Keratinocyte (primary cell): ENCODE measurements around the gene BAIAP2L2. TPM values are rescaled to one million over a fixed set of nuclear protein-coding genes. Genes with fewer than 3 reads are reported as not detected.

ENCODE experiments used
- DNase-seq: peaks from one replicate; pipeline ENCODE4 v3.0.0-alpha.2; 2011; ENCODE audit warnings: low read depth, missing footprints, low spot score
- FAIRE-seq: peaks from 2 replicates; lab custom pipeline; 2011; peaks lifted over from hg19 to GRCh38; lab: Jason Lieb, UNC
- H2AFZ ChIP-seq: 2 replicates; pipeline ENCODE4 v1.6.0; 2012; ENCODE audit warnings: low read length, control low read depth, inconsistent platforms; ENCODE audit not compliant: control insufficient read depth
- H3K27ac ChIP-seq: 2 replicates; pipeline ENCODE4 v1.5.1; 2011; ENCODE audit warnings: low read length; ENCODE audit not compliant: control insufficient read depth, insufficient read depth
- H3K27me3 ChIP-seq: 3 replicates; pipeline ENCODE4 v1.6.0; 2011; ENCODE audit warnings: low read length; ENCODE audit not compliant: control insufficient read depth, insufficient read depth; ENCODE audit errors: extremely low read depth
- H3K36me3 ChIP-seq, 2 experiments: 2 replicates in 1 of 2; 3 replicates in 1 of 2; pipeline ENCODE4 v1.5.1; 2011; ENCODE audit warnings: low read length in 2 of 2, mild to moderate bottlenecking in 1 of 2; ENCODE audit not compliant: control insufficient read depth in 2 of 2, insufficient read depth in 2 of 2; ENCODE audit errors: extremely low read depth in 1 of 2
- H3K4me1 ChIP-seq: 3 replicates; pipeline ENCODE4 v1.5.1; 2011; ENCODE audit warnings: low read length; ENCODE audit not compliant: control insufficient read depth, insufficient read depth; ENCODE audit errors: extremely low read depth
- H3K4me2 ChIP-seq: 3 replicates; pipeline ENCODE4 v1.6.0; 2011; ENCODE audit warnings: low read depth, low read length; ENCODE audit not compliant: control insufficient read depth, insufficient read depth; ENCODE audit errors: extremely low read depth
- H3K4me3 ChIP-seq, 3 experiments: fragments of 200-600 bp in 1 of 3; sonication (generic) in 1 of 3; 2 replicates in 2 of 3; 3 replicates in 1 of 3; pipeline ENCODE4 v1.5.1; 2011 to 2016; ENCODE audit warnings: low read length in 3 of 3, mild to moderate bottlenecking in 3 of 3, control low read depth in 2 of 3, inconsistent platforms in 1 of 3, low read depth in 1 of 3, mixed read lengths in 1 of 3, mixed run types in 1 of 3, moderate library complexity in 1 of 3; ENCODE audit not compliant: control insufficient read depth in 2 of 3, insufficient read depth in 2 of 3; ENCODE audit errors: extremely low read depth in 1 of 3
- H3K79me2 ChIP-seq: 2 replicates; pipeline ENCODE4 v1.6.0; 2012; ENCODE audit warnings: low read length; ENCODE audit not compliant: control insufficient read depth, insufficient read depth
- H3K9ac ChIP-seq: 3 replicates; pipeline ENCODE4 v1.6.0; 2011; ENCODE audit warnings: low read length; ENCODE audit not compliant: control insufficient read depth, insufficient read depth; ENCODE audit errors: extremely low read depth
- H3K9me1 ChIP-seq: 3 replicates; pipeline ENCODE4 v1.6.0; 2011; ENCODE audit warnings: low read length; ENCODE audit not compliant: control insufficient read depth, insufficient read depth; ENCODE audit errors: extremely low read depth
- H3K9me3 ChIP-seq: 2 replicates; pipeline ENCODE4 v1.5.1; 2012; ENCODE audit warnings: low read depth, low read length; ENCODE audit not compliant: control insufficient read depth
- H4K20me1 ChIP-seq: 3 replicates; pipeline ENCODE4 v1.6.0; 2011; ENCODE audit warnings: low read length; ENCODE audit not compliant: control insufficient read depth, insufficient read depth; ENCODE audit errors: extremely low read depth
- EZH2 ChIP-seq: IDR thresholded peaks from one replicate; pipeline ENCODE4 v1.6.1; 2012; ENCODE audit warnings: inconsistent platforms, mild to moderate bottlenecking, low read length, moderate library complexity
- dilution Hi-C: fragments of 300-500 bp; cut with MboI; formaldehyde crosslinking; loops from one replicate; pipeline ENCODE4 v1.7.0; 2020; ENCODE audit warnings: low sequenced_read_pairs; ENCODE audit not compliant: extremely low pct_ligation_motif_present
- polyA plus RNA-seq, 5 experiments: library from polyadenylated mRNA; depleted of rRNA in 3 of 5; stranded (reverse) in 3 of 5; stranded (forward) in 1 of 5; unstranded in 1 of 5; fragments of >200 nt; gene quantifications; 1 replicate in 1 of 5; 2 replicates in 3 of 5; 3 replicates in 1 of 5; pipeline versions ENCODE4 v1.2.1 to v1.2.3, GENCODE V29; 2011 to 2012; ENCODE audit warnings: missing spikeins in 2 of 5, low read depth in 1 of 5, low replicate concordance in 1 of 5
- TF ChIP-seq, protein P1 (sequence below), 3 experiments: IDR thresholded peaks in 1 of 3; conservative IDR thresholded peaks in 1 of 3; optimal IDR thresholded peaks in 1 of 3; 2 replicates in 2 of 3; 3 replicates in 1 of 3; pipeline versions ENCODE3 to v1.5.1; 2011; ENCODE audit warnings: low read length in 3 of 3, mild to moderate bottlenecking in 3 of 3, moderate library complexity in 2 of 3, control low read depth in 1 of 3, inconsistent platforms in 1 of 3; ENCODE audit not compliant: insufficient read depth in 2 of 3; ENCODE audit errors: extremely low read depth in 1 of 3

BAIAP2L2 gene
- polyA plus RNA-seq, 1 donor (not counting 4 experiments of a cell fraction or from before 2014, with no cell fraction given), result 2.3 TPM

DNA sequence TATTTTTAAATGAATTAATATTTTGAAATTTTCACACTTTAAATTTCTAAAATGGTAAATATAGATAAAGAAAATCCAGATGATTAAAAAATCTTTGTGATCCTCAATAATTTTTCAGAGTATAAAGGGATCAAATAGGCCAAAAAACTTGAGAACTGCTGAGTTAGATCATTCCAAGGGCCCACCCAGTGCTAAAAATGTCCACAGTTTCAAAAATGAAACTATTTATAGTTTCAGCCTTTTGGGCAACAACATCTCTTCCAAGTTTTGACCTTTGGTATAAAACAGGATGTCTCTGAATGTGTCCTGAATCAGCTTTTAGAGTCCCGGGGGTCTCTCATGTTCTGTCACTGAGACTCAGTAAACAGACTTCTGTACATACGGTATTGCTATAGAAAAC, 20.9 kb upstream of the BAIAP2L2 start:
- no peaks in the 10 kb centered on the region for H4K20me1 ChIP-seq
- H3K4me3 ChIP-seq, result no peak overlapping the region
- dilution Hi-C loops, result no loop called here
- no peak overlapping the region for H3K4me2 ChIP-seq
- no peak overlapping the region for H3K27ac ChIP-seq
- TF ChIP-seq, protein P1, sequence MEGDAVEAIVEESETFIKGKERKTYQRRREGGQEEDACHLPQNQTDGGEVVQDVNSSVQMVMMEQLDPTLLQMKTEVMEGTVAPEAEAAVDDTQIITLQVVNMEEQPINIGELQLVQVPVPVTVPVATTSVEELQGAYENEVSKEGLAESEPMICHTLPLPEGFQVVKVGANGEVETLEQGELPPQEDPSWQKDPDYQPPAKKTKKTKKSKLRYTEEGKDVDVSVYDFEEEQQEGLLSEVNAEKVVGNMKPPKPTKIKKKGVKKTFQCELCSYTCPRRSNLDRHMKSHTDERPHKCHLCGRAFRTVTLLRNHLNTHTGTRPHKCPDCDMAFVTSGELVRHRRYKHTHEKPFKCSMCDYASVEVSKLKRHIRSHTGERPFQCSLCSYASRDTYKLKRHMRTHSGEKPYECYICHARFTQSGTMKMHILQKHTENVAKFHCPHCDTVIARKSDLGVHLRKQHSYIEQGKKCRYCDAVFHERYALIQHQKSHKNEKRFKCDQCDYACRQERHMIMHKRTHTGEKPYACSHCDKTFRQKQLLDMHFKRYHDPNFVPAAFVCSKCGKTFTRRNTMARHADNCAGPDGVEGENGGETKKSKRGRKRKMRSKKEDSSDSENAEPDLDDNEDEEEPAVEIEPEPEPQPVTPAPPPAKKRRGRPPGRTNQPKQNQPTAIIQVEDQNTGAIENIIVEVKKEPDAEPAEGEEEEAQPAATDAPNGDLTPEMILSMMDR (optimal IDR thresholded peaks at IDR 0.05 in 1 of 3, IDR thresholded peaks at IDR 0.05 in 1 of 3, conservative IDR thresholded peaks at IDR 0.05 in 1 of 3; ENCODE audit: extremely low read depth in 1 of 3, insufficient read depth in 2 of 3, low read length in 3 of 3), result no peak
- TF ChIP-seq EZH2, result no peak
- H3K4me1 ChIP-seq, result peaks cover 13% of the 10 kb centered on the region
- peaks cover 0 to 5% of the 10 kb centered on the region in 2 experiments for H3K36me3 ChIP-seq
- no peaks in the 10 kb centered on the region for H3K9me3 ChIP-seq
- no peak for FAIRE-seq
- H2AFZ ChIP-seq, result no peak overlapping the region
- no peaks in the 10 kb centered on the region for H3K9me1 ChIP-seq
- H3K27me3 ChIP-seq, result no peaks in the 10 kb centered on the region
- no peak for DNase-seq
- H3K9ac ChIP-seq, result no peak overlapping the region
- H3K79me2 ChIP-seq, result no peaks in the 10 kb centered on the region

DNA sequence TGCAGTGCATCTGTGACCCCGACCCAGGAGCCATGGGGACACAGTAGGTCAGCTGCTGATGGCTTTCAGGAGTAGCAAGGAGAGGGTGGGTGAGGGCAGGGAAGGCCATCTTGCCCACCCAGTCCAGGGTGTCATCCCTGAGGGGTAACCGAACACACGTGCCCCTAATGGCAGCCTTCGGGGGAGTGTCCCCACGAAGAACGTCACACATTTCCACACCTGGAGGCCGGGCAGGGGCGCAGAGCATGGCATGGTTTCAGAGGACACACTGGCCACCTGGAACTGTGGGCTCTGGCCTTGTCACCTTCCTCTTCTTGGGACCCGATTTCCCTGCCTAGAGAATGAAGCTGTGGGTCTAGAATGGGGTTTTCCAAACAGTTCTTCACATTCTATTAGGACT, 19.4 kb upstream of the BAIAP2L2 start:
- no peak overlapping the region for H3K27ac ChIP-seq
- no peaks in the 10 kb centered on the region for H3K27me3 ChIP-seq
- peaks cover 0 to 5% of the 10 kb centered on the region in 2 experiments for H3K36me3 ChIP-seq
- H3K4me2 ChIP-seq, result no peak overlapping the region
- H3K9me3 ChIP-seq, result no peaks in the 10 kb centered on the region
- H3K9me1 ChIP-seq, result no peaks in the 10 kb centered on the region
- no peak overlapping the region for H3K9ac ChIP-seq
- dilution Hi-C loops, result no loop called here
- H4K20me1 ChIP-seq, result no peaks in the 10 kb centered on the region
- DNase-seq (no peak), FAIRE-seq (no peak)
- H3K4me3 ChIP-seq, result no peak overlapping the region
- no peak overlapping the region for H2AFZ ChIP-seq
- H3K4me1 ChIP-seq, result peaks cover 11% of the 10 kb centered on the region
- H3K79me2 ChIP-seq, result no peaks in the 10 kb centered on the region
- TF ChIP-seq, protein P1 (optimal IDR thresholded peaks at IDR 0.05 in 1 of 3, IDR thresholded peaks at IDR 0.05 in 1 of 3, conservative IDR thresholded peaks at IDR 0.05 in 1 of 3; ENCODE audit: extremely low read depth in 1 of 3, insufficient read depth in 2 of 3, low read length in 3 of 3), result no peak
- no peak for TF ChIP-seq EZH2
